ENCODE results near the gene CNOT8. TPM values are rescaled to one million over a fixed set of nuclear protein-coding genes. Genes with fewer than 3 reads are reported as not detected.

CNOT8 gene
- total RNA-seq, 1 experiment from 2014 or later, result 45.6 TPM

DNA sequence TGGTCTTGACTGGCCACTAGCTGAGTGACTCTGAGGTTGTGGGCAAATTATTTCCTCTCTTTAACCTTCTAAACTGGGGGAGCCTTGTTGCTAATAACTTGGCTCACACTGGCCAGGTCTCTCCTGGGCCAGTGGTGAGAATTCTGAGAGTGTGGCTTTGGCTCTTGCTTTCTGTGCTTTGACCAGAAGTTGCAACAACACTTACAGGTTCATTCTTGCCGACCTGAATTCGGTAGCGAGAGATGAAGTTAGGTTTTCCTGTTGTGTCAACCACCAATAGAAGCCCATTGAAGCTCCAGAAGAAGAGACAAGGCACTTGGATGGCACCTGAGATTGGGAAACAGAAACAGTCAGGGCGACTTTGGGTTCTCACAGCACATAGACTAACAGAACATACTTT lies 27.8 kb upstream of the CNOT8 start:
- WGBS (ENCODE audit: extremely low coverage, insufficient read length, low lambda C conversion rate), result no CpG with 5 or more reads among the region's 4 CpGs
- no peaks in the 10 kb centered on the region for H3K27me3 ChIP-seq (ENCODE audit: insufficient read depth, low read length)
- H4K91ac ChIP-seq (ENCODE audit: insufficient read length, low read depth, low read length), result no peak overlapping the region

More for the DNA sequence above, 27.8 kb upstream of the CNOT8 start:
- Histone ChIP-seq H3K14ac (ENCODE audit: insufficient read depth, low read length) (no peak overlapping the region), H2AFZ (ENCODE audit: low read length) (no peak overlapping the region), H2BK5ac (ENCODE audit: insufficient read length, low read length) (no peak overlapping the region), H3K27ac (ENCODE audit: insufficient read length, low read depth, low read length) (no peak overlapping the region), H4K20me1 (ENCODE audit: control insufficient read depth, insufficient read depth, insufficient read length) (no peaks in the 10 kb centered on the region), H3K18ac (ENCODE audit: insufficient read length, low read depth, low read length) (no peak overlapping the region), H3K56ac (ENCODE audit: insufficient read length, low read depth, low read length) (no peak overlapping the region), H2BK12ac (ENCODE audit: insufficient read length, low read depth, low read length) (no peak overlapping the region), H3K9ac (ENCODE audit: extremely low read depth, insufficient read length, low read length) (no peak overlapping the region), H3K4me1 (ENCODE audit: insufficient read depth, low read length) (no peaks in the 10 kb centered on the region), H3K23ac (ENCODE audit: insufficient read length, low read depth, low read length) (no peak overlapping the region), H3K4me2 (ENCODE audit: insufficient read depth, insufficient read length, low read length) (no peak overlapping the region), H3K23me2 (ENCODE audit: insufficient read length, low read depth, low read length, poor library complexity, severe bottlenecking) (no peaks in the 10 kb centered on the region), H3K79me2 (ENCODE audit: insufficient read depth, low read length) (no peaks in the 10 kb centered on the region), H4K5ac (ENCODE audit: insufficient read length, low read depth, low read length) (no peak overlapping the region), H2BK20ac (ENCODE audit: low read depth, low read length, poor library complexity, severe bottlenecking) (no peak overlapping the region), H2BK120ac (ENCODE audit: low read depth, low read length, poor library complexity, severe bottlenecking) (no peak overlapping the region), H2BK15ac (ENCODE audit: low read depth, low read length) (no peak overlapping the region), H3T11ph (ENCODE audit: low read length) (no peak overlapping the region), H4K8ac (replicated peaks; ENCODE audit: insufficient read length, low read depth, low read length) (no peak overlapping the region), H2AK5ac (ENCODE audit: insufficient read length, low read length) (no peak overlapping the region), H3K4ac (ENCODE audit: low read depth, low read length) (no peak overlapping the region), H3K9me3 (ENCODE audit: control insufficient read depth, low read depth, low read length) (no peaks in the 10 kb centered on the region), H3K79me1 (ENCODE audit: insufficient read depth, low read depth, low read length, poor library complexity, severe bottlenecking) (no peaks in the 10 kb centered on the region)
- TF ChIP-seq, protein P1, sequence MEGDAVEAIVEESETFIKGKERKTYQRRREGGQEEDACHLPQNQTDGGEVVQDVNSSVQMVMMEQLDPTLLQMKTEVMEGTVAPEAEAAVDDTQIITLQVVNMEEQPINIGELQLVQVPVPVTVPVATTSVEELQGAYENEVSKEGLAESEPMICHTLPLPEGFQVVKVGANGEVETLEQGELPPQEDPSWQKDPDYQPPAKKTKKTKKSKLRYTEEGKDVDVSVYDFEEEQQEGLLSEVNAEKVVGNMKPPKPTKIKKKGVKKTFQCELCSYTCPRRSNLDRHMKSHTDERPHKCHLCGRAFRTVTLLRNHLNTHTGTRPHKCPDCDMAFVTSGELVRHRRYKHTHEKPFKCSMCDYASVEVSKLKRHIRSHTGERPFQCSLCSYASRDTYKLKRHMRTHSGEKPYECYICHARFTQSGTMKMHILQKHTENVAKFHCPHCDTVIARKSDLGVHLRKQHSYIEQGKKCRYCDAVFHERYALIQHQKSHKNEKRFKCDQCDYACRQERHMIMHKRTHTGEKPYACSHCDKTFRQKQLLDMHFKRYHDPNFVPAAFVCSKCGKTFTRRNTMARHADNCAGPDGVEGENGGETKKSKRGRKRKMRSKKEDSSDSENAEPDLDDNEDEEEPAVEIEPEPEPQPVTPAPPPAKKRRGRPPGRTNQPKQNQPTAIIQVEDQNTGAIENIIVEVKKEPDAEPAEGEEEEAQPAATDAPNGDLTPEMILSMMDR (conservative IDR thresholded peaks at IDR 0.05), result no peak
- Mint-ChIP-seq H3K27ac (no peak overlapping the region; a peak in 1 of 7 replicates), H3K4me3 (no peak overlapping the region), H3K9me3 (no peaks in the 10 kb centered on the region; a peak in 1 of 5 replicates), H3K27me3 (ENCODE audit: low read depth) (no peaks in the 10 kb centered on the region), H3K4me1 (peaks cover 6% of the 10 kb centered on the region in 2 experiments), H3K36me3 (ENCODE audit: insufficient read depth in 1 of 3, low read depth in 3 of 3) (peaks cover 2 to 40% (median 26%) of the 10 kb centered on the region in 3 experiments; a peak in 5 of 7 replicates)
- no peak for DNase-seq
